Measurements from ENCODE around the gene CDR2L.

Gene CDR2L

GRCh38 chr17:74987418-74987908 lies at the start of gene CDR2L:
Gene CDR2L (plus strand): TSS chr17:74987632. CDS start chr17:74988044, 412 bp downstream.
- DNase-seq (ENCODE audit: low read depth, low spot score), result peak; percentile 98

DNA sequence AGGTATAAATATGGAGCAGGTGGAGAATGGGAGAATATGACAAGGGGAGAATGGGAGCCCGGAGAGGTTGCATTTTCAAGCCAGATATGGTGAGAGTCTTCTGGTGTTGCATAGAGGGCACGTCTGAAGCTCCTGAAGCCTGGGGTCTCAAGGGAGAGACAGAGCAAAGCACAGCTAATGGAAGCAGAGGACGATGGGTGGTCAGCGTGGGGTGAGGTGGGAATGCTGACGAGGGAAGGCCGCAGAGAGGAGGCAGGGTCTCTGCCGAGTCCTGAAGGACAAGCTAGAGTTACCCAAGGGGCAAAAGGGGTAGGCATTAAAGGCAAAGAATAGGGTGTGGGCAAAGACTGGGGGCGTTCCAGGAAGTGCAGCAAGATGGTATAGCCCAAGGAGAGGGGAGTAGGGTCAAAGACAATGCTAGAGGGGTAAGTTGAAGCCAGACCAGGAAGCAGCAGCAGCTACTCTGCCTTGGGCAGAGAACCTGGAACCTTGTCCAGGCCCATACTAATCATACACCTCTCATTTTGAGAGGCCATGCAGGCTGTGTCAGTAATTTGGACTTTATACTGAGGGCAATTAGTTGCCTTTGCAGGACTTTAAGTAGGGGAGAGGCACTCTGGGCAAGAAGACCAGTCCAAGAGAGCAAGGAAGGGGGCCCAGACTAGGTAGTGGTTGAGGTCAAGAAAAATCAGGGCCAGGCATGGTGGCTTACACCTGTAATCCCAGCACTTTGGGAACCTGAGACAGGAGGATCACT lies 49.1 kb upstream of the CDR2L start:
- no peak for DNase-seq (ENCODE audit: low read depth, low spot score)

GRCh38 chr17:74939534-74939933 lies 47.9 kb upstream of the CDR2L start:
- no peak for DNase-seq (ENCODE audit: low read depth, low spot score)

- no peak for DNase-seq (ENCODE audit: low read depth, low spot score)
These were observed 46.2 kb upstream of the CDR2L start for GRCh38 chr17:74941128-74941725.

- DNase-seq (ENCODE audit: low read depth, low spot score), result no peak
These were observed 43.5 kb upstream of the CDR2L start for GRCh38 chr17:74943808-74944522.

DNA sequence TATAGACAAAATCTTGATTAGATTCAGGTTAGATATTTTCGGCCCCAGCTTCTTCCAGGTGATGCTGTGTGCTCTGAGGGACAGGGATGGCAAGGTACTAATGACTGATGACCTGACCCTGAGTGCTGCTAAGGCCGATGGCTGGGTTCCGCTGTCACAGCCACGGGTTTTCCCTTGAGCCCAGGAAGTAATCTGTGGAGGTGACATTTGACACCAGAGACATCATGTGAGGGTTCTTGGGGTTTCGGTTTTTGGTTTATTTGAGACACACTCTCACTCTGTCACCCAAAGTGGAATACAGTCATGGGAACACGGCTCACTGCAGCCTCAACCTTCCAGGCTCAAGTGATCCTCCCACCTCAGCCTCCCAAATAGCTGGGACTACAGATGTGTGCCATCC lies 41.9 kb upstream of the CDR2L start:
- DNase-seq (ENCODE audit: low read depth, low spot score), result no peak

- DNase-seq (ENCODE audit: low read depth, low spot score), result no peak
These were observed 40.8 kb upstream of the CDR2L start for GRCh38 chr17:74946641-74947040.

- no peak for DNase-seq (ENCODE audit: low read depth, low spot score)
These were observed 40.2 kb upstream of the CDR2L start for GRCh38 chr17:74947041-74947754.

- DNase-seq (ENCODE audit: low read depth, low spot score), result no peak
These were observed 37.8 kb upstream of the CDR2L start for GRCh38 chr17:74949455-74950115.

DNA sequence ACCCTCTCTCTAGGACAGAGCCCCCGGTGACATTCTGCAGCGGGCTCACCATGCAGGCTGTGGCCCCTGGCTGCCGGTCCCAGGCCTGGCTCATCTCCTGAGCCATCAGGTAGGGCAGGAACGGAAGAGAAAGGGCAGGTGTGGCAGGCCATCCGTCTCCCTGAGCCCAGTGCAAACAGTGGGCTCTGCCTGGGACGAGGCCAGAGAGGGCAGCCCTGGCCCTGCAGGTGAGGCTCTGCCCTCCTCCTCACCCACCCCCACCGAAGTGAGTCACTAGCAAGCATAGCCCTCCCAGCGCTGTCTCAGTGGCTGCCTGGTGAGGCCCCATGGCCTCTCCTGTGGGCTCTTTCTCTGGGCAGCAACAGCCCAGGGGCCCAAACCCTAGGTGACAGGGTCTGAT lies 37.2 kb upstream of the CDR2L start:
- DNase-seq (ENCODE audit: low read depth, low spot score), result no peak

- DNase-seq (ENCODE audit: low read depth, low spot score), result no peak
These were observed 36.4 kb upstream of the CDR2L start for GRCh38 chr17:74951065-74951464.

- DNase-seq (ENCODE audit: low read depth, low spot score), result no peak
These were observed 35.6 kb upstream of the CDR2L start for GRCh38 chr17:74951680-74952421.

GRCh38 chr17:74952431-74953133 lies 34.9 kb upstream of the CDR2L start:
- no peak for DNase-seq (ENCODE audit: low read depth, low spot score)

GRCh38 chr17:74953134-74953687 lies 34.2 kb upstream of the CDR2L start:
- DNase-seq (ENCODE audit: low read depth, low spot score), result no peak

GRCh38 chr17:74954115-74954514 lies 33.3 kb upstream of the CDR2L start:
- no peak for DNase-seq (ENCODE audit: low read depth, low spot score)

GRCh38 chr17:74954665-74955421 lies 32.6 kb upstream of the CDR2L start:
- no peak for DNase-seq (ENCODE audit: low read depth, low spot score)

DNA sequence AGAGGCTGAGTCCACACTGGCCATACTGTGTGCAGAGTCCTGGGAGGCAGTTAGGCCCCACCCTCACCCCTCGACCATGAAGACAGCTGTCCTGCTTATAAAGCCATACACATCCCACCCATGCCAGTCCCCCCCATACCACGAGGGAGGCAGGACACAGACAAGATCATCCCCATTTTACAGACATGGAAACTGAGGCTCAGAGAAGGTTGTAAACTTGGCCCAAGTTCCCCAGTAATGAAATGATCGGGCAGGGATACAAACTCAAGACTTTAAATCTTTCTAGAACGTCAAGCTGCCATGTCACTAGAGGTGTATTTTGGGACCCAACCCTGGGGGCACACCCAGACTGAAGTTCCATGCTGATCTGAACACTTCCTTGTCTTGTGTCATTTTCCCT lies 31.3 kb upstream of the CDR2L start:
- DNase-seq (ENCODE audit: low read depth, low spot score), result no peak

DNA sequence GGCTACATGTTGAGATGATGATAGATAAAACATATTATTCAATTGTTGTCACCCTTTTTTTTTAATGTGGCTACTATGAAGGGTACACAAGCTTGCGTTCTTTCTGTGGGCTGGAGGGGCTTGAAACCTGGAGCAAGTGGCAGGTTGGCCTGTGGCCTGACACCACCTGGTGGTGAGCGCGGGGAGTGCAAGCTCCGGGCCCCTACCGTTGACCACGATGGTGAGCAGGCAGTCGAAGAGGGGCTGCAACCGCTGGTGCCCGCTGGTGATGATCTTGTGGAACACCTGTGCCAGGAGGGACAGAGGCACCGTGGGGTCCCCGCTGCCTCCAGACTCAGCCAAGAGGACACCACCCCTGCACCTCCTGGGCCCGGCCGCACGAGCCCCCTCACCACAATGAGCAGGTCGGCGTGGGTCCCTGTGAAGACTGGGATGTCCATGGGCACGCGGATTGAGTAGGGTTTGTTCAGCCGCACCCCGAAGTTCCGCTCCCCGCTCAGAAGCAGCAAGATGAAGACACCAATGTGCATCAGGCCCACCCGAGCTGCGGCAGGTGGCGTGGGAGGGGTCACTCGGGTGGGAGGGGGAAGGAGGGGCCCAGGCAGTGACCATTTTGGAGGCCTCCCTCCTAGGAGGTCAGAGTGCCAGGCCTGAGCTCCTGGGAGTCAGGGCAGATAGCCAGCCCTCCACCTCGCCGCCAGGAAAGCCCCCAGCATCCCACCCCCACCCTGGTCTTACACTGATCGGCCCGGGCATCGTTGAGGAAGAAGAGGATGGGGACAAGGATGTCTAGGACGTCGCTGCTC lies 29.3 kb upstream of the CDR2L start:
- peak; percentile 78 for DNase-seq (ENCODE audit: low read depth, low spot score)

Measured in astrocyte of the hippocampus (primary cell).